Fibroblast of pulmonary artery (primary cell): ENCODE measurements around the gene SDK1.

Experiments used
- DNase-seq: peaks from one replicate; pipeline ENCODE4 v3.0.0-alpha.2; 2010; ENCODE audit warnings: low read depth
- H3K4me3 ChIP-seq: replicated peaks from 2 replicates; pipeline ENCODE4 v1.5.1; 2011; ENCODE audit warnings: low read depth, mild to moderate bottlenecking, control low read depth, low read length, moderate library complexity
- TF ChIP-seq, protein P1 (sequence below): IDR thresholded peaks from 2 replicates; pipeline ENCODE4 v1.5.1; 2011; ENCODE audit warnings: mild to moderate bottlenecking, control low read depth, low read length, inconsistent platforms; ENCODE audit errors: missing control alignments

The SDK1 gene

DNA sequence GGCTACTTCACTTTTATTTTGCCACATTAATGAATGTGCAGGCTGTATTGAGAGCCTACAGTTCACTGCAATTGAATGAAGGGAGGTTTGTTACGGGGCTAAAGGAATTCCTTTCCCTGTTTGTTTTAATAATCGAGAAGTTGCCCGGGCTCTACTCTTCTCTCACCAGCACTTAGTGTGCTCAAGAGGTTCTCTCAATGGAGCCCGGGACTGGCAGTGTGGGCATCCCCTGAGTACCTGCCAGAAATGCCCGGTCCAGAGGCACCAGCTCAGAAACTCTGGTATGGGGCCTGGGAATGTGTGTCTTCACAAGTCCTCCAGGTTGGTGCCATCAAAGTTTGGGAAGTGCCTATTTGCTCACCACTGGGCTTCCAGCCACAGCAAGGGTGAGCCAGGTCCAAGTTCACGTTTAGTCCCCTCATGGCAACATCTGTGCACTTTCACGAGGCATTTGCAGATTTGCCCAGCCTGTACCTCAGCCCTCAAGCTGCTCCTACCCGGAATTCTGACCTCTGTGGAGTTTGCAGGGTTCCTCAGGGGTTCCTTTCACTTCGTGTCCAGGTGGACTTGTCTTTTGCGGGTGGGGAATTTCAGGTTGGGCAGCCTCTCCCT is 622.4 kb downstream of the SDK1 start:
- DNase-seq, result no peak
- TF ChIP-seq, protein P1, sequence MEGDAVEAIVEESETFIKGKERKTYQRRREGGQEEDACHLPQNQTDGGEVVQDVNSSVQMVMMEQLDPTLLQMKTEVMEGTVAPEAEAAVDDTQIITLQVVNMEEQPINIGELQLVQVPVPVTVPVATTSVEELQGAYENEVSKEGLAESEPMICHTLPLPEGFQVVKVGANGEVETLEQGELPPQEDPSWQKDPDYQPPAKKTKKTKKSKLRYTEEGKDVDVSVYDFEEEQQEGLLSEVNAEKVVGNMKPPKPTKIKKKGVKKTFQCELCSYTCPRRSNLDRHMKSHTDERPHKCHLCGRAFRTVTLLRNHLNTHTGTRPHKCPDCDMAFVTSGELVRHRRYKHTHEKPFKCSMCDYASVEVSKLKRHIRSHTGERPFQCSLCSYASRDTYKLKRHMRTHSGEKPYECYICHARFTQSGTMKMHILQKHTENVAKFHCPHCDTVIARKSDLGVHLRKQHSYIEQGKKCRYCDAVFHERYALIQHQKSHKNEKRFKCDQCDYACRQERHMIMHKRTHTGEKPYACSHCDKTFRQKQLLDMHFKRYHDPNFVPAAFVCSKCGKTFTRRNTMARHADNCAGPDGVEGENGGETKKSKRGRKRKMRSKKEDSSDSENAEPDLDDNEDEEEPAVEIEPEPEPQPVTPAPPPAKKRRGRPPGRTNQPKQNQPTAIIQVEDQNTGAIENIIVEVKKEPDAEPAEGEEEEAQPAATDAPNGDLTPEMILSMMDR, result no peak
- H3K4me3 ChIP-seq, result no peak overlapping the region

- H3K4me3 ChIP-seq, result no peak overlapping the region
- TF ChIP-seq, protein P1, result no peak
- DNase-seq, result no peak
These were observed 623.2 kb downstream of the SDK1 start for GRCh38 chr7:3924277-3924676.

DNA sequence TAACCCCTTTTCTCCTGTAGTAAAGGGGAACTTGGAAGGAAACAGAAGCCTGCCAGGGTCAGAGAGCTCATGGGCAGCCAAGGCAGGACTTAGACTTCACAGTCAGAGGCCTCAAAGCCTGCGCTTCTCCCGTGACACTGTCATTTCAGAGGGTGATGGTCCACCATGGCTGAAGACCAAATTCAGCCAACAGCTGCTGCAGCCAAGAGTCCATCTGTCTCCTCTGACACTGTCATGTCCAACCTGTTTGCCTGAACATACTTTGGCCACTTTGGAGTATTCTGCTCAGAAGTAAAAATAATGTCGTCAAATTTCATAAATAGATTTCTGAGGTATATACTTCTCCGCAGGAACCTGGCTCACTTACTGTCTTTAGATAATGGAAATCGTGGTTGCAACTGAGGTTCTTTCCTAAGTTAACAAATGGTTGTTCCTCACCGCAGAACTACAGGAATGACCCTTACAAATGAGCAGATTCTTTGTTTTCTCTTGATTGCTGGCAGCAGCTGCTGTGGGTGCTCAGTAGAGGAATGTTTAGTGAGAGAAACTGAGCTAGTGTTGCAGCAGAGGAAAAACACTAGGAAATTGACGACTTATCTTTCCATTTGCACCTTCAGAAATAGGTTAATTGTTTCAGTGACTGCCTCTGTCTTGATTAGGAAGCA is 626.5 kb downstream of the SDK1 start:
- DNase-seq, result no peak
- no peak overlapping the region for H3K4me3 ChIP-seq
- TF ChIP-seq, protein P1, result no peak

DNA sequence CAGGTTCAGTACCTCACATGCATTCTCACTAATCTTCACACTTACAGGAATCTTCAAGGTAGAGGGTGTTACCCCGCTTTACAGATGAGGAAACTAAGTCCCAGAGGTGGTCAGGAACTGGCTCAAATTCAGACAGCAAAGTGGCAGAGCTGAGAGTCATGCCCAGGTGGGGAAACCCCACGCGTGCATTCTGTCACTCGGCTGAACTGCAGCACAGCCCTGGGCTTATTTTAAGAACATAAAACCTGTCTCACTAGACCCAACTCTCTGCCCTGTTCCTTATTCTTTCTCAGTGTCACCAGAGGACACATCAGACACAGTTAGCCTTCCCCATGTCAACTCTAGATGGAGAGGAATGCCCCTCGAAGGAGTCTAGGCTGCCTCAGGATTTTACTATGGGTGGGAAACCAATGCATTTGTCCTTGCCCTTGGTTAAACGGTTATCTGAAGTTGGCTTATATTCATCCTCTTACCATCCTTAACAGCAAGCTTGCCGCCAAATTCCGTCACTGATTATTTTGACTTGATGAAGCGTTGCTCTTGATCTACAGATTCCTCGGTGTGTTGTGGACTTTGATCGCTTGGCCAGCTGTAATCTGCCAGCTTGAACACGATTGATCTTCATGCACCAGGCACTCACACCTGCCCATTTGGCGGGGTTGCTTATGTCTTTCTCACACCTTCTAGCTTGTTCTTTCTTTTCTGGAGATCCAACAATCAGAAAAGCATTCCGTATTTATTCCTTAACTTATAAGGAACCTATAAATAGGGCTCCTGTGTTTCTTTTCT is 627.9 kb downstream of the SDK1 start:
- H3K4me3 ChIP-seq, result no peak overlapping the region
- DNase-seq, result no peak
- TF ChIP-seq, protein P1, result no peak

- DNase-seq, result no peak
- TF ChIP-seq, protein P1, result no peak
- H3K4me3 ChIP-seq, result no peak overlapping the region
These were observed 630.8 kb downstream of the SDK1 start for GRCh38 chr7:3931843-3932242.

DNA sequence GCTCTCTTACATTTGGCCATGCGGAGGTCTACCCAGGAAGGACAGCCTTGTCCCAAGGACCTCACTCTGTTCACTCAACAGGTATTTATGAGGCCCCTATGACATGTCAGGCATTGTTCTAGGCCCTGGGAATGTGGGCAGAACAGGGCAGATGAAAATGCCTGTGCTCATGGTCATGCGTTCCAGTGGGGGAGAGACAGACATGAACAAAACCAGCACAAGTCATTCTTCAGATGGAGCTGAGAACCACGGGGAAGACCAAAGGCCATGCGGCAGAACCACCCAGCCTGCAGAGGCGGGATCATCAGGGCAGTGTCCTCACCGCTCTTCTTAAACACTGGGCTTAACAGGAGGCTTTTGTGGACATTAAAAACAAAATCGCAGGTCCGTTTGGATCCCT is 636.1 kb downstream of the SDK1 start:
- no peak for DNase-seq
- H3K4me3 ChIP-seq, result no peak overlapping the region
- TF ChIP-seq, protein P1, result no peak
